SJCRH30 (cell line): Measurements from ENCODE around the gene KNL1. TPM values are rescaled to one million over a fixed set of nuclear protein-coding genes. Genes with fewer than 3 reads are reported as not detected.
"Not testable (repeated sequence)": the region's sequence is repeated elsewhere in the genome, so short reads cannot be mapped to it uniquely, and the experiment has no call there.

Experiments
- DNase-seq, 2 experiments: peaks; one replicate each; pipeline ENCODE4 v3.0.0-alpha.2; 2015 to 2020
- H3K27ac ChIP-seq: fragments of 250-450 bp; sonication (Bioruptor Pico); 2 replicates; pipeline ENCODE4 v1.5.1; 2020; ENCODE audit warnings: mild to moderate bottlenecking, moderate library complexity
- H3K27me3 ChIP-seq: fragments of 250-450 bp; sonication (Bioruptor Pico); 2 replicates; pipeline ENCODE4 v1.5.1; 2020; ENCODE audit warnings: mild to moderate bottlenecking, moderate library complexity
- H3K36me3 ChIP-seq: fragments of 250-450 bp; sonication (Bioruptor Pico); 2 replicates; pipeline ENCODE4 v1.5.1; 2020; ENCODE audit warnings: mild to moderate bottlenecking, moderate library complexity
- H3K4me1 ChIP-seq: fragments of 250-450 bp; sonication (Bioruptor Pico); 2 replicates; pipeline ENCODE4 v1.5.1; 2020; ENCODE audit warnings: mild to moderate bottlenecking, moderate library complexity
- H3K4me3 ChIP-seq: fragments of 250-450 bp; sonication (Bioruptor Pico); 2 replicates; pipeline ENCODE4 v1.5.1; 2020; ENCODE audit warnings: mild to moderate bottlenecking, moderate library complexity
- H3K9me3 ChIP-seq: fragments of 250-450 bp; sonication (Bioruptor Pico); replicated peaks from 2 replicates; pipeline ENCODE4 v1.5.1; 2020; ENCODE audit warnings: mild to moderate bottlenecking, moderate library complexity
- total RNA-seq: library from RNA; depleted of rRNA; stranded (reverse); fragments of >200 nt; shearing (Covaris generic); gene quantifications from 2 replicates; pipeline ENCODE4 v1.2.3, GENCODE V29; 2014

The KNL1 gene
- total RNA-seq, 1 experiment from 2014 or later: 100 TPM

DNA sequence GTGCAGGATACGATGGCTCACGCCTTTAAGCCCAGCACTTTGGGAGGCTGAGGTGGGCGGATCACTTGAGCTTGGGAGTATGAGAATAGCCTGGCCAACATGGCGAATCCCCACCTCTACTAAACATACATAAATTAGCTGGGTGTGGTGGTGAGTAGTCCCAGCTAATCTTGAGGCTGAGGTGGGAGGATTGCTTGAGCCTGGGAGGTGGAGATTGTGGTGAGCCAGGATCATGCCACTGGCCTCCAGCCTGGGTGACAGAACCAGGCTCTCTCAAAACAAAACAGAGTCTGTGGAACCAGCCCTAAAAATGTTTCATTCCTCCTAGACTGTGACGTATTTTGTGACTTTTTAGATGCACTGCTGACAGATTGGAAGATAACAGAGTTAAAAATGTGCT, 66.6 kb downstream of the KNL1 start:
- no peak for DNase-seq
- Histone ChIP-seq H3K4me3 (no peak overlapping the region), H3K9me3 (no peaks in the 10 kb centered on the region), H3K27me3 (no peaks in the 10 kb centered on the region), H3K36me3 (peaks cover 78% of the 10 kb centered on the region), H3K4me1 (no peaks in the 10 kb centered on the region), H3K27ac (no peak overlapping the region)

DNA sequence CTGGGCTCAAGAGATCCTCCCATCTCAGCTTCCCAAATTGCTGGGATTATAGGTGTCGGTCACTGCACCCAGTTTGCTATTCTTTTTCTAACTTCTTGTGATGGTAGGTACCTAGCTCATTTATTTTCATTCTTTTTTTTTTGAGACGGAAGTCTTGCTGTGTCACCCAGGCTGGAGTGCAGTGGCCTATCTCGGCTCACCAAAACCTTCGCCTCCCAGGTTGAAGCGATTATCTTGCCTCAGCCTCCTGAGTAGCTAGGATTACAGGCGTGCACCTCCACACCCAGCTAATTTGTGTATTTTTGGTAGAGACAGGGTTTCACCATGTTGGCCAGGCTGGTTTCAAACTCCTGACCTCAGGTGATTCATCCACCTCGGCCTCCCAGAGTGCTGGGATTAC, 70.9 kb downstream of the KNL1 start:
- no peaks in the 10 kb centered on the region for H3K27me3 ChIP-seq

DNA sequence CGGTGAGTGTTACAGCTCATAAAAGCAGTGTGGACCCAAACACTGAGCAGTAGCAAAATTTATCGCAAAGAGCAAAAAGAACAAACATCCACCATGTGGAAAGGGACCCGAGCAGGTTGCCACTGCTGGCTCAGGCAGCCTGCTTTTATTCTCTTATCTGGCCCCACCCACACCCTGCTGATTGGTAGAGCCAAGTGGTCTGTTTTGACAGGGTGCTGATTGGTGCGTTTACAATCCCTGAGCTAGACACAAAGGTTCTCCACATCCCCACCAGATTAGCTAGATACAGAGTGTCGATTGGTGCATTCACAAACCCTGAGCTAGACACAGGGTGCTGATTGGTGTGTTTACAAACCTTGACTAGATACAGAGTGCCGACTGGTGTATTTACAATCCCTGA, 82.2 kb downstream of the KNL1 start:
- not testable (repeated sequence) for DNase-seq, H3K4me3 ChIP-seq, H3K27ac ChIP-seq, H3K9me3 ChIP-seq, H3K27me3 ChIP-seq, H3K36me3 ChIP-seq, H3K4me1 ChIP-seq

More for the DNA sequence above, 70.9 kb downstream of the KNL1 start:
- DNase-seq: no peak
- Histone ChIP-seq H3K4me1 (no peaks in the 10 kb centered on the region), H3K27ac (no peak overlapping the region), H3K4me3 (no peak overlapping the region), H3K36me3 (peaks cover 55% of the 10 kb centered on the region), H3K9me3 (no peaks in the 10 kb centered on the region)

DNA sequence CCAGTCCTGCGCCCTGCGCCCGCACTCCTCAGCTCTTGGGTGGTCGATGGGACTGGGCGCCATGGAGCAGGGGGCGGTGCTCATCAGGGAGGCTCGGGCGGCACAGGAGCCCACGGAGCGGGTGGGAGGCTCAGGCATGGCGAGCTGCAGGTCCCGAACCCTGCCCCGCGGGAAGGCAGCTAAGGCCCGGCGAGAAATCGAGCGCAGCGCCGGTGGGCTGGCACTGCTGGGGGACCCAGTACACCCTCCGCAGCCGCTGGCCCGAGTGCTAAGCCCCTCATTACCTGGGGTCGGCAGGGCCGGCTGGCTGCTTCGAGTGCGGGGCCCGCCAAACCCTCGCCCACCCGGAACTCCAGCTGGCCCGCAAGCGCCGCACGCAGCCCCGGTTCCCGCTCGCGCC, 82.9 kb downstream of the KNL1 start:
- not testable (repeated sequence) for DNase-seq, H3K36me3 ChIP-seq, H3K4me3 ChIP-seq, H3K9me3 ChIP-seq, H3K4me1 ChIP-seq, H3K27ac ChIP-seq, H3K27me3 ChIP-seq

DNA sequence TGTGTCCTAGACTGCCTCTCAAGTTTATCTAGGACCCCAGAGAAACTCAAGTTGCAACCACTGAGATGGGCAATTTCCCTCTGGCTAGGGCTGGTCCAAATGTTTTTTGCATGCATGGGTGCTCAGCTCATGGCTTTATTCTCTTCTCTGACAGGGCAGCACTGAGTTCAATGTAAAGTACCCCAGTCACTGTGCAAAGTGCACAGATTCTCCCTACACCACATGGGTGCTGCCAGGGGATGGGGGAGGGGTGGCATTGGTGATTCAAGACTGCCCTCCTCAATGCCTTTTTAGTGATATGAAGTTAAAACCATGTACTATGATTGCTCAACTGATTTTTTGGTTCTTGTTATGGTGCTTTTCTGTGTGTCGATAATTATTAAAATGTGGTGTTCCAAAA, 86.1 kb downstream of the KNL1 start:
- no peaks in the 10 kb centered on the region for H3K4me1 ChIP-seq
- DNase-seq: no peak
- H3K9me3 ChIP-seq: no peaks in the 10 kb centered on the region
- no peaks in the 10 kb centered on the region for H3K36me3 ChIP-seq
- H3K27ac ChIP-seq: no peak overlapping the region
- no peak overlapping the region for H3K4me3 ChIP-seq
- H3K27me3 ChIP-seq: no peaks in the 10 kb centered on the region

DNA sequence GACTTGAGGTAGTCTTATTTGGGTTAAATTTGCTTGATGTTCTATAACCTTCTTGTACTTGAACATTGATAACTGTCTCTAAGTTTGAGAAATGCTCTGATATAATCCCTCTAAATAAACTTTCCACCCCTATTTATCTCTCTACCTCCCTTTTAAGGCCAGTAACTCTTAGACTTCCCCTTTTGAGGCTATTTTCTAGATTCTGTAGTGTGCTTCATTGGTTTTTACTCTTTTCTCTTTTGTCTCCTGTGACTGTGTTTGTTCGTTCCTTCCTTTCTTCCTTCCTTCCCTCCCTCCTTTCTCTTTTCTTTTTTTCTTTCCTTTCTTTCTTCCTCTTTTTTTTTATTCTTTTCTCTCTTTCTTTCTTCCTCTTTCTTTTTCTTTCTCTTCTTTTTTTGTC, 86.9 kb downstream of the KNL1 start:
- H3K4me1 ChIP-seq, H3K27me3 ChIP-seq, H3K4me3 ChIP-seq, H3K36me3 ChIP-seq, H3K9me3 ChIP-seq, H3K27ac ChIP-seq, DNase-seq: not testable (repeated sequence)

DNA sequence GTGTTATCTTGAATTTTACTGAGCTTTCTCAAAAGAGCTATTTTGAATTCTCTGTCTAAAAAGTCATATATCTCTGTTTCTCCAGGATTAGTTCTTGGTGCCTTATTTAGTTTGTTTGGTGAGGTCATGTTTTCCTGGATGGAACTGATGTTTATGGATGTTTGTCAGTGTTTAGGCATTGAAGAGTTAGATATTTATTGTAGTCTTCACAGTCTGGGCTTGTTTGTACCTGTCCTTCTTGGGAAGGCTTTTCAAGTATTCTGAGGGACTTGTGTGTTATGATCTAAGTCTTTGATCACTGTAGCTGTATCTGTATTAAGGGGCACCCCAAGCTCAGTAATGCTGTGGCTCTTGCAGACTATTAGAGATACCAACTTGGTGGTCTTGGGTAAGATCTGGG, 90.3 kb downstream of the KNL1 start:
- Histone ChIP-seq H3K4me3 (no peak overlapping the region), H3K9me3 (0 out of 2 replicates have a peak, but pooled peaks cover 7% of the 10 kb centered on the region), H3K27ac (no peak overlapping the region), H3K27me3 (no peaks in the 10 kb centered on the region), H3K36me3 (no peaks in the 10 kb centered on the region), H3K4me1 (peaks cover 12% of the 10 kb centered on the region)
- no peak for DNase-seq

DNA sequence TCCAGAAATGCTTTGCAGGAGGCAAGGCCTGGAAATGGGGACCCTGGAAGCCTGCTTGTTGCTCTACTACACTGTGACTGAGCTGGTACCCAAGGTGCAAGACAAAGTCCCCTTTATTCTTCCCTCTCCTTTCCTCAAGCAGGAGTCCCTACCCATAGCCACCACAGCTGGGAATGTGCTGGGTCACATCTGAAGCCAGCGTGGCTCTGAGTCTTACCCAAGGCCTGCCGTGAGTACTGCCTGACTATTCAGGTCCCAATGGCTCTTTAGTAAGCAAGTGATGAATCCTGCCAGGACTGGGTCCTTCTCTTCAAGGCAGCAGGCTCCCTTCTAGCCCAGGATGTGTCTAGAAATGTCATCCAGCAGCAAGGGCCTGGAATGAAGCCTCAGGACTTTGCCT, 91.3 kb downstream of the KNL1 start:
- peaks cover 17% of the 10 kb centered on the region for H3K4me1 ChIP-seq
- DNase-seq: no peak
- H3K36me3 ChIP-seq: peaks cover 3% of the 10 kb centered on the region; the same call in 1 of the 2 replicates

DNA sequence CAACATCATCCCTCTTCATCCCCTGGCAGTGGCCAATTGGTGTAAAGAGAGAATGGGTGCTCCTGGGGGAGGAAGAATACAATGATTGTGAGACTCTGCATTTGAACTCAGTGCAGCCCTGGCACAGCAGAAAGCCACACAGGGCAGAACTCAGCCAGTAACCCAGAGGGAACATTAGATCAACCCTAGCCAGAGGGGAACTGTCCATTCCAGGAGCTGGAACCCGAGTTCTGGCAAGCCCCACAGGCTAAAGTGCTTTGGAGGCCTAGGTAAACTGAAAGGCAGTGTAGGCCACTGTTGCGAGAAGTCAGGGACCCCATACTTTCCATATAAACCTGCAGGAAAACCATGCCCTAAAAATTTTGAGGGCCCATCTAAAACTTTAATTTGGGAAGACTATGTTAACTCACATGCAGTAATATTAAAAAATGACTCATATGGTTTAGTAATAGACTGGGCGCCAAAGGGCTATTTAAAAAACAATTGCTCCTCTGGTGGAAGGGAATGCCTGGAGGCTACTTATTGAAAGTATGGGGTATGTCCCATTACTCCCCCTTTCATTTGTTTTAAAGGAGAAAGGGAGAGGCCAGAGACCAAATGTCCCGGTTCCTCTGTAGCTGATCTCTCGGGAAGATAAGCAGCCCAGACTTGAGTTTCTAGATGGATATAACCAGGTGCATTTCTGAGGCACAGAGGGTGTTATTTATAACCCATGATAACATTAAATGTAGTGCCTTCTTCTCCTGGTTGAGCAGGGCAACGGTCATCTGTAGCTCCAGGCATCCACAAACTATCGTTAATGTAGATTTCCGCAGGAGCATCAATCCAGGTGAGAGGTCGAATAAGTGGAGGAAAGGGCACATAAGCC, 95.1 kb downstream of the KNL1 start:
- Histone ChIP-seq H3K36me3 (peaks cover 3% of the 10 kb centered on the region; the same call in 1 of the 2 replicates), H3K4me3 (no peak overlapping the region), H3K9me3 (0 out of 2 replicates have a peak, but pooled peaks cover 7% of the 10 kb centered on the region), H3K27me3 (no peaks in the 10 kb centered on the region), H3K4me1 (peaks cover 17% of the 10 kb centered on the region), H3K27ac (peak overlapping the region; percentile 44)
- DNase-seq: peak; percentile 76 to 88

More for the DNA sequence above, 91.3 kb downstream of the KNL1 start:
- Histone ChIP-seq H3K9me3 (0 out of 2 replicates have a peak, but pooled peaks cover 7% of the 10 kb centered on the region), H3K27me3 (no peaks in the 10 kb centered on the region), H3K27ac (no peak overlapping the region), H3K4me3 (no peak overlapping the region)

DNA sequence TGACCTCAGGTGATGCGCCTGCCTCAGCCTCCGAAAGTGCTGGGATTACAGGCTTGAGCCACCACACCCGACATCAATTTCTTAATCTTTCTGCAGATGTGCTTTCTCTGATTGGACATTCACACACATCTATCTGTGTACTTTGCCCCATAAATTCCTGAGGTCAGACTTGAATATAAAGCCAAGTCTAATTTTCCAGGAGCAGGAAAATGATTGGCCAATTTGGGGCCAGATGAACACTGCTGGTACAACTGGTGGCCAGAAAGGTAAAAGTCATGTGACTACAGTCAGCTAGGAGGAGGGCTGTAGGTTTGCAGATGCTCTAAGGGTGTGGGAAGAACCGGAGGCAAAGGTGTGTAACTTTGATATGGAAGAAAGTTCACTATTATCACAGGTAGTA, 97.7 kb downstream of the KNL1 start:
- DNase-seq: no peak
- H3K4me3 ChIP-seq: no peak overlapping the region
- H3K27ac ChIP-seq: no peak overlapping the region
- no peaks in the 10 kb centered on the region for H3K27me3 ChIP-seq
- H3K36me3 ChIP-seq: peaks cover 3% of the 10 kb centered on the region; the same call in 1 of the 2 replicates
- H3K9me3 ChIP-seq: no peaks in the 10 kb centered on the region
- peaks cover 17% of the 10 kb centered on the region for H3K4me1 ChIP-seq

DNA sequence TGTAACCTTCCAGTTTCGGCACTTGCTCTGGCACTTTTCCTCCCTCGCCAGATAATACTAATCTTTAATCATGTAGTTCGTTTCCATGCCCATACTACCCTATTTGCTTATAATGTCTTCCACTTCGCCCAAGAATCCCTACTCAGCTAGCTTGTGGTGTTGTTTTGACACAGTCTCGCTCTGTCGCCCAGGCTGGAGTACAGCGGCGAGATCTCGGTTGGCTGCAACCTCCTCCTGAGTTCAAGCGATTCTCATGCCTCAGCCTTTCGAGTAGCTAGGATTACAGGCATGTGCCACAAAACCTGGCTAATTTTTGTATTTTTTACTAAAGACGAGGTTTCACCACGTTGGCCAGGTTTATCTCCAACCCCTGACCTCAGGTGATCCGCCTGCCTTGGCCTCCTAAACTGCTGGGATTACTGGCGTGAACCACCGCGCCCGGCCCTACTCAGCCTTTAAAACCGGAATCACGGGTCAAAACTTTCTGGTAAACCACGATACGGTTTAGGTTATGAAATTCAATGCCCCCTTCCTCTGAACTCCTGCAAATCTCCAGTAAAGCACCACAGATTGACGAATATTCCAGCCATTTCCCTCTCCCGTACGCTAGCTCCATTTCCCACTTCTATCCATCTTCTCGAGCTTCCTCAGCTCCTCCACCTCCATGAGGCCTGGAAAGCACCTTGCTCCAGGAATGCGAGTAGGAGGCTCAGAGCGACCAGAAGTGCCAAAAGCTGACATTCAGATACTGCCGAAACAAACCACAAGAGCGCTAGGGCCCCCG, 100.0 kb downstream of the KNL1 start:
- H3K9me3 ChIP-seq: no peaks in the 10 kb centered on the region

DNA sequence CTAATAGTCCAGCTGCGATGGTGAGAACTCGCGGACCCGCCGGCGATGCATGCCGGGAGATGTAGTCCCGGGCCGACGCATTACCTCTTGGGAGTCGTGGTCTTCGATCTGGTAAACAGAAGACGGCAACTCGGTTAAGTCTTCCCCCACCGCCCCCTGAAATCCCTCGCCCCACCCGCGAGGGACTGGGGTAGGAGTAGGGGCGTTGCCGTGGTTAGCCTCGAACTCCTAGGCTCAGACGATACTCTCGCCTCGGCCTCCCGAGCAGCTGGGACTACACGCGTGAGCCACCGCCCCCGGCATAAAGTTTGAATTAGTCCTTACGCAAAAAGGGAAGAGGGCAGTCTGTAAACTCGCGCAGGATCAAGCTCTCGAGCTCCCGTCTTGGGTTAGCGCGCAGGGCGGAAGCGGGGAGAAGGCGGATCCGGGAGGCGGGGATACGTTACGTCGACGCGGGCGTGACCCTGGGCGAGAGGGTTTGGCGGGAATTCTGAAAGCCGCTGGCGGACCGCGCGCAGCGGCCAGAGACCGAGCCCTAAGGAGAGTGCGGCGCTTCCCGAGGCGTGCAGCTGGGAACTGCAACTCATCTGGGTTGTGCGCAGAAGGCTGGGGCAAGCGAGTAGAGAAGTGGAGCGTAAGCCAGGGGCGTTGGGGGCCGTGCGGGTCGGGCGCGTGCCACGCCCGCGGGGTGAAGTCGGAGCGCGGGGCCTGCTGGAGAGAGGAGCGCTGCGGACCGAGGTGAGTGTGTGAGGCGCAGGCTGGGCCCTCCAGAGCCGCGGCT, 100.8 kb downstream of the KNL1 start, which contains the start of gene RAD51:
TSS of gene RAD51 (plus strand) at position 487 of the 781 bp plus-strand sequence. CDS start 3,585 bp downstream, outside the sequence.
- Histone ChIP-seq H3K36me3 (peaks cover 11% of the 10 kb centered on the region), H3K9me3 (no peaks in the 10 kb centered on the region), H3K27ac (peak within 1 kb of the TSS; percentile 92), H3K4me3 (peak within 1 kb of the TSS; percentile 72), H3K27me3 (no peaks in the 10 kb centered on the region), H3K4me1 (peaks cover 9% of the 10 kb centered on the region)
- peak; percentile 95 for DNase-seq

More for the DNA sequence above, 100.0 kb downstream of the KNL1 start:
- Histone ChIP-seq H3K27ac (peak overlapping the region; percentile 92), H3K27me3 (no peaks in the 10 kb centered on the region), H3K4me3 (peak overlapping the region; percentile 72), H3K4me1 (peaks cover 12% of the 10 kb centered on the region), H3K36me3 (peaks cover 10% of the 10 kb centered on the region)
- peak in 1 of 2 experiments; percentile 44 for DNase-seq

DNA sequence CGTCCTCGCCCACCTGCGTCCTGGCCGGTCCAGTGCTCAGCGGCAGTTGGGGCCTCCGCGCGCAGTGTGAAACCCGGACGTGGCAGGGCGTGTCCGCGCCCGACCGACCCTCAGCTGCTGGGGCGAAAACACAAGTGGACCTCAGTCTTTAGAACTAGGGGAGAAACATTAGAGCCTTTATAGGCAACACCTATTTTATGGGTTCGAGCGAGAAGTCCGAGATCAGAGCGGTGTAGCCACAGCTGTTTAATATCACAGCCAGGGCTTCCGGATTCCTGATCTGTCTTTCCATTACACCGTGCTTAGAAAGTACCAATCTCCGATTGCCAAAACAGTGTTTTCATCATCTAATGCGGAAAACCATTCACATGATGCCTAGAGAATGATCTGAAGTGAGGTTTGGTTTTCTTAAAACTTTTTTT, 101.4 kb downstream of the KNL1 start:
- no peaks in the 10 kb centered on the region for H3K27me3 ChIP-seq
- peak overlapping the region; percentile 72 for H3K4me3 ChIP-seq
- DNase-seq: no peak

DNA sequence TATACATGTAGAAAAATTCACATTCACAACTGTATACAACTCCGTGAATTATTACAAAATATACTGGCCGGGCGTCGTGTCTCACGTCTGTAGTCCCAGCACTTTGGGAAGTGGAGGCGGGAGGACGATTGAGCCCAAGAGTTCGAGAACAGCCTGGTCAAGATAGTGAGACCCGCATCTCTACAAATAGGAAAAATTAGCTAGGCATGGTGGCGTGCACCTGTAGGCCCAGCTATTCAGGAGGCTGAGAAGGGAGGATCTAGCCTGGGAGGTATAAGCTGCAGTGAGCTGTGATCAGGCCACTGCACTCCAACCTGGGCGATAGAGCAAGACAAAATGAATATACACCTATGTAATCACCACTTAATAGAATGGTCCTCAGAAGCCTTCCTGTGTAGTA, 102.2 kb downstream of the KNL1 start:
- DNase-seq: no peak
- peaks cover 18% of the 10 kb centered on the region for H3K36me3 ChIP-seq
- H3K9me3 ChIP-seq: no peaks in the 10 kb centered on the region
- no peak overlapping the region for H3K27ac ChIP-seq
- peaks cover 5% of the 10 kb centered on the region for H3K4me1 ChIP-seq
- no peaks in the 10 kb centered on the region for H3K27me3 ChIP-seq
- peak overlapping the region; percentile 72 for H3K4me3 ChIP-seq

More for the DNA sequence above, 101.4 kb downstream of the KNL1 start:
- H3K36me3 ChIP-seq: peaks cover 12% of the 10 kb centered on the region
- H3K27ac ChIP-seq: peak overlapping the region; percentile 92
- peaks cover 5% of the 10 kb centered on the region for H3K4me1 ChIP-seq
- H3K9me3 ChIP-seq: no peaks in the 10 kb centered on the region
